PC-3 (cell line): Measurements from ENCODE around the gene GRIN3A. TPM values are rescaled to one million over a fixed set of nuclear protein-coding genes. Genes with fewer than 3 reads are reported as not detected.

Source experiments
- ATAC-seq: fragments of 200-7000 bp; cut with Tn5 transposase; 2 replicates; pipeline ENCODE4 v1.9.1; 2020; ENCODE audit warnings: mild to moderate bottlenecking, moderate library complexity
- BruUV-seq: library from RNA; stranded (reverse); fragments of 400-500 nt; replicated peaks from 2 replicates; lab custom pipeline; 2021; lab: Mats Ljungman, UMichigan
- CTCF ChIA-PET: fragments of 300-600 bp; sonication (Branson Sonifier 250); formaldehyde crosslinking; loops from one replicate; lab custom pipeline; 2022; ENCODE audit warnings: antibody characterized with exemption; lab: Charles Lee
- POLR2A ChIA-PET: fragments of 300-600 bp; sonication (Branson Sonifier 250); formaldehyde crosslinking; loops from one replicate; lab custom pipeline; 2022; ENCODE audit warnings: antibody characterized with exemption; ENCODE audit not compliant: unreplicated experiment; lab: Charles Lee
- DNase-seq: peaks from one replicate; pipeline ENCODE4 v3.0.0-alpha.2; 2015
- H2AFZ ChIP-seq: fragments of 300-600 bp; sonication (generic); 2 replicates; pipeline ENCODE4 v1.6.0; 2016; ENCODE audit warnings: antibody characterized with exemption, low read length
- H3F3A ChIP-seq: fragments of 300-600 bp; sonication (generic); one replicate; pipeline ENCODE4 v1.6.0; 2017; ENCODE audit warnings: antibody characterized with exemption, low read length, control low read depth, mild to moderate bottlenecking; ENCODE audit not compliant: unreplicated experiment
- H3K27ac ChIP-seq: fragments of 300-600 bp; sonication (generic); 2 replicates; pipeline ENCODE4 v1.5.1; 2016; ENCODE audit warnings: mild to moderate bottlenecking, low read length
- H3K27me3 ChIP-seq: fragments of 300-600 bp; sonication (generic); 2 replicates; pipeline ENCODE4 v1.6.1; 2016; ENCODE audit warnings: low read length, mixed read lengths
- H3K36me3 ChIP-seq: fragments of 300-600 bp; sonication (generic); 2 replicates; pipeline ENCODE4 v1.6.1; 2016; ENCODE audit warnings: low read depth, mixed run types, low read length, mixed read lengths
- H3K4me1 ChIP-seq: fragments of 300-600 bp; sonication (generic); 2 replicates; pipeline ENCODE4 v1.5.1; 2016; ENCODE audit warnings: low read length; ENCODE audit not compliant: insufficient read depth
- H3K4me2 ChIP-seq: fragments of 300-600 bp; sonication (generic); 2 replicates; pipeline ENCODE4 v1.6.0; 2016; ENCODE audit warnings: low read length
- H3K4me3 ChIP-seq: fragments of 300-600 bp; sonication (generic); 2 replicates; pipeline ENCODE4 v1.5.1; 2016; ENCODE audit warnings: mild to moderate bottlenecking, low read length, mixed read lengths
- H3K79me2 ChIP-seq: fragments of 300-600 bp; sonication (generic); 2 replicates; pipeline ENCODE4 v1.6.1; 2017; ENCODE audit warnings: low read length, mixed read lengths
- H3K9ac ChIP-seq: fragments of 300-600 bp; sonication (generic); 2 replicates; pipeline ENCODE4 v1.6.0; 2016; ENCODE audit warnings: mild to moderate bottlenecking, low read length
- H3K9me2 ChIP-seq: fragments of 300-600 bp; sonication (generic); replicated peaks from 2 replicates; pipeline ENCODE4 v1.6.1; 2016; ENCODE audit warnings: mixed run types, low read length, mixed read lengths
- H3K9me3 ChIP-seq: fragments of 300-600 bp; sonication (generic); 2 replicates; pipeline ENCODE4 v1.6.1; 2016; ENCODE audit warnings: low read length, mixed read lengths
- H4K20me1 ChIP-seq: fragments of 300-600 bp; sonication (generic); 2 replicates; pipeline ENCODE4 v1.6.1; 2016; ENCODE audit warnings: low read length, mixed read lengths
- EZH2 ChIP-seq: fragments of 300-600 bp; sonication (generic); IDR thresholded peaks from one replicate; pipeline ENCODE4 v1.6.1; 2017; ENCODE audit warnings: antibody characterized with exemption, mild to moderate bottlenecking, low read length; ENCODE audit not compliant: unreplicated experiment
- EZH2phosphoT487 ChIP-seq: fragments of 300-600 bp; sonication (generic); IDR thresholded peaks from 2 replicates; pipeline ENCODE4 v1.6.1; 2018; ENCODE audit warnings: mild to moderate bottlenecking, antibody characterized with exemption, low read length, borderline replicate concordance
- intact Hi-C: fragments of 100-400 bp; cut with micrococcal nuclease; formaldehyde crosslinking; loops from 2 replicates; pipeline ENCODE4 v1.9.0; 2023
- total RNA-seq: library from RNA; depleted of rRNA; stranded (reverse); fragments of >200 nt; gene quantifications from 2 replicates; pipeline ENCODE4 v1.2.3, GENCODE V29; 2014
- TF ChIP-seq, protein P1 (sequence below): fragments of 300-600 bp; sonication (generic); conservative IDR thresholded peaks from 2 replicates; pipeline ENCODE4 v1.5.1; 2017; ENCODE audit warnings: antibody characterized with exemption, low read depth, mild to moderate bottlenecking, low read length

The GRIN3A gene
- total RNA-seq, 1 experiment from 2014 or later: not detected

- Histone ChIP-seq H3K36me3 (no peaks in the 10 kb centered on the region), H3K9me3 (no peaks in the 10 kb centered on the region), H3K9ac (no peak overlapping the region), H3K27me3 (peaks cover 46% of the 10 kb centered on the region), H3K4me3 (no peak overlapping the region), H3K27ac (no peak overlapping the region), H3K9me2 (no peaks in the 10 kb centered on the region), H2AFZ (no peak overlapping the region), H3F3A (no peaks in the 10 kb centered on the region), H3K79me2 (no peaks in the 10 kb centered on the region), H3K4me1 (no peaks in the 10 kb centered on the region), H3K4me2 (no peak overlapping the region), H4K20me1 (no peaks in the 10 kb centered on the region)
- TF ChIP-seq, protein P1, sequence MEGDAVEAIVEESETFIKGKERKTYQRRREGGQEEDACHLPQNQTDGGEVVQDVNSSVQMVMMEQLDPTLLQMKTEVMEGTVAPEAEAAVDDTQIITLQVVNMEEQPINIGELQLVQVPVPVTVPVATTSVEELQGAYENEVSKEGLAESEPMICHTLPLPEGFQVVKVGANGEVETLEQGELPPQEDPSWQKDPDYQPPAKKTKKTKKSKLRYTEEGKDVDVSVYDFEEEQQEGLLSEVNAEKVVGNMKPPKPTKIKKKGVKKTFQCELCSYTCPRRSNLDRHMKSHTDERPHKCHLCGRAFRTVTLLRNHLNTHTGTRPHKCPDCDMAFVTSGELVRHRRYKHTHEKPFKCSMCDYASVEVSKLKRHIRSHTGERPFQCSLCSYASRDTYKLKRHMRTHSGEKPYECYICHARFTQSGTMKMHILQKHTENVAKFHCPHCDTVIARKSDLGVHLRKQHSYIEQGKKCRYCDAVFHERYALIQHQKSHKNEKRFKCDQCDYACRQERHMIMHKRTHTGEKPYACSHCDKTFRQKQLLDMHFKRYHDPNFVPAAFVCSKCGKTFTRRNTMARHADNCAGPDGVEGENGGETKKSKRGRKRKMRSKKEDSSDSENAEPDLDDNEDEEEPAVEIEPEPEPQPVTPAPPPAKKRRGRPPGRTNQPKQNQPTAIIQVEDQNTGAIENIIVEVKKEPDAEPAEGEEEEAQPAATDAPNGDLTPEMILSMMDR: no peak
- TF ChIP-seq EZH2: no peak
- no peak for TF ChIP-seq EZH2phosphoT487
- intact Hi-C loops: no loop called here
- POLR2A ChIA-PET: no interaction called here
- CTCF ChIA-PET: no interaction called here
- no peak for DNase-seq
- no TSS peak for BruUV-seq
- ATAC-seq: no peak
Observed at GRCh38 chr9:101737165-101737704, 1.2 kb downstream of the GRIN3A start.

DNA sequence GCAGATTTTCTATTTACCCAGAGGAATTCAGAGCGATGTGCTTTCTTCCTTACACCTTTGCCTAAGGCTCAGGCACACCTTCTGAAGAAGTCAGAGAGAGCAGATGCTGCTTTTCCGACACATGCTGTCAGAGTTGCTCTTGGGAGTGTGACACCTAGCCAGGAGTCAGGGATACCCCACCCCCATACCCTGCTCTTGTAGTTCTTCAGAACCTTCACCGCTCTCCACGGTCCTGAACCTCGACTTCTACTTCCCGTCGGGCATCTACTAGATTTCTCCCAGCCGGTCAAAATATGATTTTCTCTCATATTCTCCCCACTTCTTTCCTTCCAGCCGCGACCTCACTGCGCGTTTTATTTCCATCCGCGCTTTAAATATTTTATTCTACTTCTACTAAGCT is 1.7 kb downstream of the GRIN3A start:
- Histone ChIP-seq H3K27ac (no peak overlapping the region), H3K9me3 (no peaks in the 10 kb centered on the region), H2AFZ (no peak overlapping the region), H3K9ac (no peak overlapping the region), H3K4me1 (no peaks in the 10 kb centered on the region), H3K4me2 (no peak overlapping the region), H4K20me1 (no peaks in the 10 kb centered on the region), H3K9me2 (no peaks in the 10 kb centered on the region), H3K36me3 (no peaks in the 10 kb centered on the region), H3F3A (no peaks in the 10 kb centered on the region), H3K79me2 (no peaks in the 10 kb centered on the region), H3K27me3 (peaks cover 46% of the 10 kb centered on the region), H3K4me3 (no peak overlapping the region)
- intact Hi-C loops: no loop called here
- DNase-seq: peak; percentile 13
- CTCF ChIA-PET: no interaction called here
- TF ChIP-seq EZH2 (no peak), EZH2phosphoT487 (no peak)
- TF ChIP-seq, protein P1: no peak
- no TSS peak for BruUV-seq
- POLR2A ChIA-PET: no interaction called here
- no peak for ATAC-seq

- Histone ChIP-seq H3K4me1 (no peaks in the 10 kb centered on the region), H3K4me3 (no peak overlapping the region), H3K27ac (no peak overlapping the region), H3K36me3 (no peaks in the 10 kb centered on the region), H3K9ac (no peak overlapping the region), H3F3A (no peaks in the 10 kb centered on the region), H3K9me3 (no peaks in the 10 kb centered on the region), H3K27me3 (peaks cover 5% of the 10 kb centered on the region), H4K20me1 (no peaks in the 10 kb centered on the region), H3K4me2 (no peak overlapping the region), H2AFZ (no peak overlapping the region), H3K79me2 (no peaks in the 10 kb centered on the region), H3K9me2 (no peaks in the 10 kb centered on the region)
- BruUV-seq: no TSS peak
- ChIA-PET CTCF (no interaction called here), POLR2A (no interaction called here)
- TF ChIP-seq, protein P1: no peak
- TF ChIP-seq EZH2 (no peak), EZH2phosphoT487 (no peak)
- intact Hi-C loops: no loop called here
- no peak for DNase-seq
- no peak for ATAC-seq
Observed at GRCh38 chr9:101731429-101731828, 7.0 kb downstream of the GRIN3A start.
